ENCODE data around the gene RHNO1.

Gene RHNO1

DNA sequence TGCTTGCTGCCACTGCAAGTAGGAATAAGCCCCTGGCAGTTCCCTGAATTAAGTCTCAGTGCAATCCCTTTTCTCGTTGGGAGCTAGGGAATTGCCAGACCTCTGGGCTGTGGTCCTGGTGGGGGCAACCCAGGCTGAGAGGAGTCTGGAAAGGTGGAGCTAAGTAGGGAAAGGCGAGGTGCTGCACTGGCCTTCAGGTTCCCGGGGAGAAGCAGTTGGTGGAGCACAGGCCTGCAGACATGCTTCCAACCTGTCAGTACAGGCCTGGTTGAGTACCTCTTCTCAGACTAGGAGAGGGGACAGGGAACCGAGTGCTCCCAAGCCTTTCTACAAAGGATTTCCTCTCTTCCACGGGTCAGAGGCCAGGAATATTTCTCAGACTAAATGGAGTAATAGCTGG lies 43.7 kb upstream of the RHNO1 start:
- TF ChIP-seq, protein P1, sequence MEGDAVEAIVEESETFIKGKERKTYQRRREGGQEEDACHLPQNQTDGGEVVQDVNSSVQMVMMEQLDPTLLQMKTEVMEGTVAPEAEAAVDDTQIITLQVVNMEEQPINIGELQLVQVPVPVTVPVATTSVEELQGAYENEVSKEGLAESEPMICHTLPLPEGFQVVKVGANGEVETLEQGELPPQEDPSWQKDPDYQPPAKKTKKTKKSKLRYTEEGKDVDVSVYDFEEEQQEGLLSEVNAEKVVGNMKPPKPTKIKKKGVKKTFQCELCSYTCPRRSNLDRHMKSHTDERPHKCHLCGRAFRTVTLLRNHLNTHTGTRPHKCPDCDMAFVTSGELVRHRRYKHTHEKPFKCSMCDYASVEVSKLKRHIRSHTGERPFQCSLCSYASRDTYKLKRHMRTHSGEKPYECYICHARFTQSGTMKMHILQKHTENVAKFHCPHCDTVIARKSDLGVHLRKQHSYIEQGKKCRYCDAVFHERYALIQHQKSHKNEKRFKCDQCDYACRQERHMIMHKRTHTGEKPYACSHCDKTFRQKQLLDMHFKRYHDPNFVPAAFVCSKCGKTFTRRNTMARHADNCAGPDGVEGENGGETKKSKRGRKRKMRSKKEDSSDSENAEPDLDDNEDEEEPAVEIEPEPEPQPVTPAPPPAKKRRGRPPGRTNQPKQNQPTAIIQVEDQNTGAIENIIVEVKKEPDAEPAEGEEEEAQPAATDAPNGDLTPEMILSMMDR (IDR thresholded peaks at IDR 0.05; ENCODE audit: low read depth, low read length, poor library complexity, severe bottlenecking), result no peak
- Histone ChIP-seq H3K4me3 (ENCODE audit: low read length) (no peak overlapping the region), H3K9me2 (replicated peaks; ENCODE audit: control insufficient read depth, low read length) (no peaks in the 10 kb centered on the region), H3F3A (ENCODE audit: control insufficient read depth, insufficient read depth) (no peaks in the 10 kb centered on the region), H3K4me1 (ENCODE audit: control insufficient read depth, low read length) (no peaks in the 10 kb centered on the region), H3K4me2 (ENCODE audit: low read length) (no peak overlapping the region), H3K9me3 (ENCODE audit: control insufficient read depth, insufficient read depth, low read length) (no peaks in the 10 kb centered on the region), H4K20me1 (ENCODE audit: control insufficient read depth, insufficient read depth, low read depth, low read length) (no peaks in the 10 kb centered on the region), H3K79me2 (ENCODE audit: control insufficient read depth, low read length) (no peaks in the 10 kb centered on the region), H3K27ac (ENCODE audit: low read depth, low read length) (no peak overlapping the region), H3K27me3 (ENCODE audit: control insufficient read depth, low read length) (no peaks in the 10 kb centered on the region), H3K36me3 (ENCODE audit: control insufficient read depth, low read length) (peaks cover 4% of the 10 kb centered on the region)

DNA sequence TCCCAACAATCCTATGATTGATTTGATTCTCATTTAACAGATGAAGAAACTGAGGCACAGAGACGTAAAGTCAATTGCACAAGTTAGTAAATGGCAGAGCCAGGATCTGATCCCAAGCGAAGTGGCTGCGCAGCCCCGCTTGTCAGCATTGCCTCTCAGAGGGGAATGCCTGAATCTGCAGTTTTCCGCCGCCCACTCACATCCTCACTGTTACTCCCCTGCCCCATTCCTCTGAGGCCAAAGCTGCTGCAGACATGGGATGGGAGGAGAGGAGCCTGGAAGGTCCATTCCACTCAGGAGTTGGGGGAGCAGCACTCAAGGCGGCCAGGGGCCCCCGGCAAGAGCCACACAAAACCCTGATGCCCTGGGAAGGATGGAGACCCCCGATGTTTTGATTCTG lies 43.2 kb upstream of the RHNO1 start:
- Histone ChIP-seq H3K4me1 (ENCODE audit: control insufficient read depth, low read length) (no peaks in the 10 kb centered on the region), H3K9me3 (ENCODE audit: control insufficient read depth, insufficient read depth, low read length) (no peaks in the 10 kb centered on the region), H3K36me3 (ENCODE audit: control insufficient read depth, low read length) (peaks cover 4% of the 10 kb centered on the region; the same call in 1 of the 2 replicates), H3K27me3 (ENCODE audit: control insufficient read depth, low read length) (no peaks in the 10 kb centered on the region), H3K27ac (ENCODE audit: low read depth, low read length) (no peak overlapping the region), H4K20me1 (ENCODE audit: control insufficient read depth, insufficient read depth, low read depth, low read length) (no peaks in the 10 kb centered on the region), H3K4me3 (ENCODE audit: low read length) (no peak overlapping the region), H3K4me2 (ENCODE audit: low read length) (no peak overlapping the region), H3K79me2 (ENCODE audit: control insufficient read depth, low read length) (no peaks in the 10 kb centered on the region), H3F3A (ENCODE audit: control insufficient read depth, insufficient read depth) (no peaks in the 10 kb centered on the region), H3K9me2 (replicated peaks; ENCODE audit: control insufficient read depth, low read length) (no peaks in the 10 kb centered on the region)
- TF ChIP-seq, protein P1 (IDR thresholded peaks at IDR 0.05; ENCODE audit: low read depth, low read length, poor library complexity, severe bottlenecking), result no peak
- TF ChIP-seq EZH2phosphoT487 (IDR thresholded peaks at IDR 0.05; ENCODE audit: borderline replicate concordance, low read length), result no peak

DNA sequence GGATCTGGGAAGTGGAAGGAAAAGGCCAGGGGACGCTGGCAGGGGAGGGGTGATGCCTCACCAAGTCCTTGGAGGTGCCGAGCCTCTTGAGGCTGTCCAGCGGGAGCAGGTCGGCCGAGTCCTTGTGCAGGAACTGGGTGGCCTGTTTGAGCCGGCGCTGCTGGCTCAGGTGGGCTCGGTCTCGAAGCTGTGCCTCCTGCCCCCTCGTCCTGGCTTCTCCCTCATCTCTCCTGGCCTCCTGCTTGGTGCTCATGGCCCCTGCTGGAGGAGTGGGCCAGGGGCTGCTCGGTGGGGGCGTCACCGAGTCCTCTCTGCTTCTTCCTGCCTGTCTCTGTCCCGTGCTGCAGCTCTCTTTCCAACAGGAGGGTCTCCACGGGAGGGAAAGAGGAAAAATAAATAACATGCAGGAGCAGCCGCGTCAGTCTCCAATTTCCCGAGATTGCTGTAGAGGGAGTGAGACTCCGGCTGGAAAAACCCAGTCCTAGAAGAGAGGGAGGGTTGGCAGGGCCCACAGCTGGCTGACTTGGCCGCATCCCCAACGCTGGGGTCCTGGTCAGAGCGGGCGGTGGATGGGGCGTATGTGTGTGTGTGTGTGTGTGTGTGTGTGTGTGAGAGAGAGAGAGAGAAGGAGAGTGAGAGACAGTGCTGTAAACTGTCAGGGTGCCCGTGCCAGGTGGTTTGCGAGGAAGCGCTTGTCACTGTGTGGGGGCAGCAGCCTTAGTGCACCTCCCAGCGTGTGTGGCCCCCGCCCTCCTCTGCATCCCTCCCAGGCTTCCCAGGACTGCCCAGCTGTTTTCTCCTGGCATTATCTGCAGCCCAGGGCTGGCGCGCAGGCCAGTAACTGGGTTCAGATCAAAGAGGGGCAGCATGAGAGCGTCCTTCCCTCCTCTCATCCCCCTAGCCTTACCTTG lies 42.2 kb upstream of the RHNO1 start, which contains the start of gene NRIP2:
Gene NRIP2, minus strand, starts transcription at position 455 of the 911 bp plus-strand sequence. Its CDS starts 52 bp downstream, at position 403.
- Histone ChIP-seq H3K36me3 (ENCODE audit: control insufficient read depth, low read length) (no peaks in the 10 kb centered on the region), H3K27ac (ENCODE audit: low read depth, low read length) (no peak within 1 kb of the TSS), H3K4me3 (ENCODE audit: low read length) (no peak within 1 kb of the TSS), H3K9me2 (replicated peaks; ENCODE audit: control insufficient read depth, low read length) (no peaks in the 10 kb centered on the region), H3F3A (ENCODE audit: control insufficient read depth, insufficient read depth) (no peaks in the 10 kb centered on the region), H3K9me3 (ENCODE audit: control insufficient read depth, insufficient read depth, low read length) (no peaks in the 10 kb centered on the region), H3K4me1 (ENCODE audit: control insufficient read depth, low read length) (no peaks in the 10 kb centered on the region), H4K20me1 (ENCODE audit: control insufficient read depth, insufficient read depth, low read depth, low read length) (no peaks in the 10 kb centered on the region), H3K4me2 (ENCODE audit: low read length) (no peak within 1 kb of the TSS), H3K27me3 (ENCODE audit: control insufficient read depth, low read length) (no peaks in the 10 kb centered on the region), H3K79me2 (ENCODE audit: control insufficient read depth, low read length) (no peaks in the 10 kb centered on the region)
- no peak for TF ChIP-seq EZH2phosphoT487 (IDR thresholded peaks at IDR 0.05; ENCODE audit: borderline replicate concordance, low read length)
- TF ChIP-seq, protein P1 (IDR thresholded peaks at IDR 0.05; ENCODE audit: low read depth, low read length, poor library complexity, severe bottlenecking), result no peak
